Body of pancreas (tissue), 4 donors: ENCODE measurements around the gene LCE1B. TPM values are rescaled to one million over a fixed set of nuclear protein-coding genes. Genes with fewer than 3 reads are reported as not detected.

ENCODE experiments used
- ATAC-seq: fragments of 150-250 bp; one replicate; pipeline ENCODE4 v1.9.1; 2016
- DNase-seq, 4 donors: peaks; one replicate each; pipeline ENCODE4 v3.0.0-alpha.2; 2019
- H3K27ac ChIP-seq, 4 donors: fragments of 200-600 bp; sonication (generic); 1 replicate in 3 of 4; 2 replicates in 1 of 4; pipeline versions ENCODE4 v1.5.1 to v1.6.1; 2016 to 2019; ENCODE audit warnings: mild to moderate bottlenecking in 1 of 4, mixed read lengths in 1 of 4, moderate library complexity in 1 of 4
- H3K27me3 ChIP-seq, 2 donors: fragments of 200-600 bp; sonication (generic); one replicate each; pipeline ENCODE4 v1.6.0; 2016; ENCODE audit warnings: mild to moderate bottlenecking in 1 of 2
- H3K36me3 ChIP-seq, 2 donors: fragments of 200-600 bp; sonication (generic); replicated peaks in 1 of 2; 2 replicates each; pipeline ENCODE4 v1.5.1; 2016; ENCODE audit warnings: low read depth in 2 of 2; ENCODE audit not compliant: insufficient read depth in 1 of 2
- H3K4me1 ChIP-seq: fragments of 200-600 bp; sonication (generic); one replicate; pipeline ENCODE4 v1.6.0; 2016
- H3K4me3 ChIP-seq, 2 donors: fragments of 200-600 bp; sonication (generic); 1 replicate in 1 of 2; 2 replicates in 1 of 2; pipeline ENCODE4 v1.5.1; 2016 to 2019
- H3K9me3 ChIP-seq, 3 donors: fragments of 200-600 bp; sonication (generic); 1 replicate in 2 of 3; 2 replicates in 1 of 3; pipeline ENCODE4 v1.5.1; 2016
- POLR2A ChIP-seq, 3 donors: fragments of 450-650 bp; IDR thresholded peaks; one replicate each; pipeline ENCODE4 v1.6.1; 2016; ENCODE audit warnings: antibody characterized with exemption in 3 of 3, mild to moderate bottlenecking in 2 of 3
- WGBS, 2 donors: methylation state at CpG; one replicate each; pipeline ENCODE4 v1.1.5; 2017; 5-methylcytosine and 5-hydroxymethylcytosine counted together
- intact Hi-C: fragments of 100-400 bp; cut with DNase I; formaldehyde crosslinking; loops from one replicate; pipeline ENCODE4 v1.15.1; 2023
- total RNA-seq, 2 donors: library from RNA; depleted of rRNA; stranded (reverse); fragments of >200 nt; gene quantifications; one replicate each; pipeline ENCODE4 v1.1.0, GENCODE V29; 2016
- TF ChIP-seq, protein P1 (sequence below), 7 experiments: fragments of 450-650 bp in 4 of 7; fragments of 200-600 bp in 3 of 7; sonication (generic) in 3 of 7; IDR thresholded peaks; one replicate each; pipeline ENCODE4 v1.5.1; 2016 to 2019; ENCODE audit warnings: antibody characterized with exemption in 7 of 7

Gene LCE1B
- total RNA-seq, 2 donors from 2014 or later = not detected

DNA sequence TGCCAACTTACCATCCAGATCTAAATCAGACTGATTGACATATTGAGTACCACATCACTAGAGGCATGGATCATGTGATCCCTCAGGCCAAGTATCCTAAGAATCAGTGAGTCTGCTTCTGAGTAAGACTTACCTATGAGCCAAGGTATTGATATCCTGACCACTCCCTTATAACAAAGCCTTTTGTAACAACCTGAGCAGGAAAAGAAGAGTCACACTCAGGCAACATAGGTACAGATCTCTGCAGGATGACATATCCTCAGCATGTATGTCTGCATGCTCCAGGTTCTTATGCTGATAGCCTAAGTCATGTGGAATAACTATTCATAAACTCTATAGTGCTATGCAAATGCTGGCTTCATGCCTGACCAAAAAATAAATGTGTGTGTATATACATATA is 13.2 kb downstream of the LCE1B start:
- DNase-seq = no peak

DNA sequence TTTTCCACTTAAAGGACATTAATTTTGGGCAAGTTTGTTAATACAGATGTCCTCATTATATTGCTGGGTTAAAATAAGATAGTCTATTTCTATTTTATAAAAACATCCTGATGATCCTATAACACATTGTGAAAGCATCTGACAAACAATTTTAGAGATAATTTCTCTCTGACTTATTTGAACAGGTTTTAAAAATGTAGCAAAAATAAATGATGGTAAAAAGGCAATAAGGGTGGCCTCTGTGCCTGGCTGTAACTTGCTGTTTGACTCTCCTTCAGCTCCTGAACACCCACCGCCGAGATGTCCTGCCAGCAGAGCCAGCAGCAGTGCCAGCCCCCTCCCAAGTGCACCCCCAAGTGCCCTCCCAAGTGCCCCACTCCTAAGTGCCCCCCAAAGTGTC is 15.4 kb downstream of the LCE1B start, which contains the start of gene LCE1A:
Gene LCE1A, plus strand, starts transcription at position 301 of the 400 bp plus-strand sequence. Its CDS starts 0 bp downstream, at position 301.
- H3K36me3 ChIP-seq = no peaks in the 10 kb centered on the region
- no peak for DNase-seq
- H3K27ac ChIP-seq = no peak within 1 kb of the TSS
- TF ChIP-seq POLR2A (IDR thresholded peaks at IDR 0.05) = no peak
- TF ChIP-seq, protein P1, sequence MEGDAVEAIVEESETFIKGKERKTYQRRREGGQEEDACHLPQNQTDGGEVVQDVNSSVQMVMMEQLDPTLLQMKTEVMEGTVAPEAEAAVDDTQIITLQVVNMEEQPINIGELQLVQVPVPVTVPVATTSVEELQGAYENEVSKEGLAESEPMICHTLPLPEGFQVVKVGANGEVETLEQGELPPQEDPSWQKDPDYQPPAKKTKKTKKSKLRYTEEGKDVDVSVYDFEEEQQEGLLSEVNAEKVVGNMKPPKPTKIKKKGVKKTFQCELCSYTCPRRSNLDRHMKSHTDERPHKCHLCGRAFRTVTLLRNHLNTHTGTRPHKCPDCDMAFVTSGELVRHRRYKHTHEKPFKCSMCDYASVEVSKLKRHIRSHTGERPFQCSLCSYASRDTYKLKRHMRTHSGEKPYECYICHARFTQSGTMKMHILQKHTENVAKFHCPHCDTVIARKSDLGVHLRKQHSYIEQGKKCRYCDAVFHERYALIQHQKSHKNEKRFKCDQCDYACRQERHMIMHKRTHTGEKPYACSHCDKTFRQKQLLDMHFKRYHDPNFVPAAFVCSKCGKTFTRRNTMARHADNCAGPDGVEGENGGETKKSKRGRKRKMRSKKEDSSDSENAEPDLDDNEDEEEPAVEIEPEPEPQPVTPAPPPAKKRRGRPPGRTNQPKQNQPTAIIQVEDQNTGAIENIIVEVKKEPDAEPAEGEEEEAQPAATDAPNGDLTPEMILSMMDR (IDR thresholded peaks at IDR 0.05) = no peak
- H3K4me3 ChIP-seq = no peak within 1 kb of the TSS
- H3K27me3 ChIP-seq = no peaks in the 10 kb centered on the region
- no peaks in the 10 kb centered on the region for H3K4me1 ChIP-seq
- no peak for ATAC-seq
- intact Hi-C loops = no loop called here
- WGBS, 2 donors = 35 to 67% methylated on average over 2 of the region's 2 CpGs
- H3K9me3 ChIP-seq = no peaks in the 10 kb centered on the region

More for the DNA sequence above, 13.2 kb downstream of the LCE1B start:
- no peak overlapping the region for H3K27ac ChIP-seq
- TF ChIP-seq, protein P1 (IDR thresholded peaks at IDR 0.05) = no peak
- TF ChIP-seq POLR2A (IDR thresholded peaks at IDR 0.05) = no peak
- ATAC-seq = no peak
- no peaks in the 10 kb centered on the region for H3K4me1 ChIP-seq
- no peaks in the 10 kb centered on the region for H3K27me3 ChIP-seq
- H3K36me3 ChIP-seq = no peaks in the 10 kb centered on the region
- no peak overlapping the region for H3K4me3 ChIP-seq
- H3K9me3 ChIP-seq = no peaks in the 10 kb centered on the region
- intact Hi-C loops = no loop called here

DNA sequence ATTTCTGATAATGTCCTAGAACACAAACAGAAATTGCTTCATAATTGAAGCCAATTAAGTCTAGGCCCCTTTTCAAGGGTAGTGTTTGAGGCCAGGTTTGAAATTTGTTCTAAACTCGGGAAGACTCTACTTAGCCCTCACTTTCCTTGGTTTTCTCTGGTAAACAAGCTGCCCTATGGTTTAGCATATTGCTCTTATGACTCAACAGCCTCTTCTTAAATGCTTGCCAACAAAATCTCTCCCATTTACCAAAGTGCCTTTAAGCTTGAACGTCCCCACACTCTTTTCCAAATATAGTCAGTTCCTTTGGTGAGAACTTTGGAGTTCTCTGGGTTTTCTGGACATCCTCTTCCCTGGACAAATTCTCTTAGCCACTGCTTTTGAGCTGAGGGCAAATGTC is 25.1 kb downstream of the LCE1B start:
- ATAC-seq (no peak), DNase-seq (no peak)
- no peak overlapping the region for H3K27ac ChIP-seq
- no peaks in the 10 kb centered on the region for H3K36me3 ChIP-seq
- no peak for TF ChIP-seq POLR2A (IDR thresholded peaks at IDR 0.05)
- TF ChIP-seq, protein P1 (IDR thresholded peaks at IDR 0.05) = no peak
- intact Hi-C loops = no loop called here
- no peak overlapping the region for H3K4me3 ChIP-seq
- H3K4me1 ChIP-seq = no peaks in the 10 kb centered on the region
- no peaks in the 10 kb centered on the region for H3K9me3 ChIP-seq
- H3K27me3 ChIP-seq = no peaks in the 10 kb centered on the region
- 39 to 43% methylated on average over 2 of the region's 2 CpGs for WGBS, 2 donors

DNA sequence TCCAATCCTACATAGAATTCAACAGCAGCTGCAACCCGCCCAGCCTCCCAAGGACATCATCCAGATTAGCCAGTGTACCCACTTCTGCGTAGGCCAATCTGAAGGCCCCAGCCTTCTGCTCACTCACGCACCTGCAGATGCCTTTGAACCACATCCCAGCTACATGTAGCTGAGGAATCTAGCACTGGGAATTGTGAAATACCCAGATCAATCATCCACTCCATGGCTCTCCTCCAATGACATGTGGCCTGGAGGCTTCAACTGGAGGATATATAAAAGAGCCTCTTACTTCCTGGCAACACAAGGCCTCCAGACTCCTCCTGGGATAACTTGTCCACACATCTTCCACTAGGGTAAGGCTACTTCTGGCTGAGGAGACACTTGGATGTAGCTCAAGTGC is 30.8 kb downstream of the LCE1B start, which contains the start of gene LCE6A:
Gene LCE6A, plus strand, starts transcription at position 301 of the 400 bp plus-strand sequence. CDS start 665 bp downstream, outside the sequence.
- no peak within 1 kb of the TSS for H3K27ac ChIP-seq
- TF ChIP-seq, protein P1 (IDR thresholded peaks at IDR 0.05) = no peak
- TF ChIP-seq POLR2A (IDR thresholded peaks at IDR 0.05) = no peak
- H3K4me1 ChIP-seq = no peaks in the 10 kb centered on the region
- intact Hi-C loops = no loop called here
- no peak within 1 kb of the TSS for H3K4me3 ChIP-seq
- 57 to 80% methylated on average over 3 of the region's 3 CpGs for WGBS, 2 donors
- DNase-seq (no peak), ATAC-seq (no peak)
- no peaks in the 10 kb centered on the region for H3K36me3 ChIP-seq
- H3K27me3 ChIP-seq = no peaks in the 10 kb centered on the region
- no peaks in the 10 kb centered on the region for H3K9me3 ChIP-seq

DNA sequence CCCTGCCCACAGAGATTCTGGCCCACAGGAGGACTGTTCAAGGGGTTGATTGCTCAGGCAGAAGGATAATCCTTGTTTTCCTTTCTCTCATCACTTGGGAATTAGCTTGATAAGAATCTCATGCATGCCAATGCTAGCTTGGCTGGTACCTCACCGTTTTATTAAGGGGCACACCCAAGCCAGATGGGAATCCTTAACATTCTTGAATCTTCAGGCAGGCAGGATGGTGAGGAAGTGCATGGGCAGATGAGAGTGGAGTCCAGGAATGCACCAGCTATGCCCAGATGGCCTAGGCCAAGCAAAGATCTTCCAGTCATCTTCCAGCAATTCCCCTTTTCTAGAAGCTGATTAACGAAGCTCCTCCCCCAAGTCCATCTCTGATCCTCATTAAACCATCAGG is 43.9 kb downstream of the LCE1B start:
- no peaks in the 10 kb centered on the region for H3K27me3 ChIP-seq
- TF ChIP-seq, protein P1 (IDR thresholded peaks at IDR 0.05) = no peak
- no peak for TF ChIP-seq POLR2A (IDR thresholded peaks at IDR 0.05)
- H3K36me3 ChIP-seq = no peaks in the 10 kb centered on the region
- 29 to 49% methylated on average over 2 of the region's 2 CpGs for WGBS, 2 donors
- ATAC-seq (no peak), DNase-seq (no peak)
- no peaks in the 10 kb centered on the region for H3K9me3 ChIP-seq
- no peaks in the 10 kb centered on the region for H3K4me1 ChIP-seq
- intact Hi-C loops = no loop called here
- H3K4me3 ChIP-seq = no peak overlapping the region
- no peak overlapping the region for H3K27ac ChIP-seq
